Thymus (tissue), 11 donors: ENCODE results near the gene SPATA13. TPM values are rescaled to one million over a fixed set of nuclear protein-coding genes. Genes with fewer than 3 reads are reported as not detected.
"Not testable (repeated sequence)": the region's sequence is repeated elsewhere in the genome, so short reads cannot be mapped to it uniquely, and the experiment has no call there.

ENCODE experiments used
- DNase-seq, 9 donors: peaks; one replicate each; pipeline ENCODE4 v3.0.0-alpha.2; 2013; ENCODE audit warnings: low spot score in 9 of 9, low read depth in 6 of 9, missing footprints in 1 of 9
- H3K27ac ChIP-seq, 2 donors: one replicate each; pipeline ENCODE4 v1.5.1; 2013; ENCODE audit warnings: control low read depth in 1 of 2, low read depth in 1 of 2, low read length in 1 of 2, mild to moderate bottlenecking in 1 of 2, moderate library complexity in 1 of 2
- H3K27me3 ChIP-seq, 2 donors: one replicate each; pipeline ENCODE4 v1.5.1; 2013; ENCODE audit warnings: low read length in 1 of 2; ENCODE audit not compliant: control insufficient read depth in 2 of 2, insufficient read depth in 1 of 2
- H3K36me3 ChIP-seq, 2 donors: one replicate each; pipeline ENCODE4 v1.5.1; 2013; ENCODE audit warnings: low read length in 1 of 2, mild to moderate bottlenecking in 1 of 2, moderate library complexity in 1 of 2; ENCODE audit not compliant: control insufficient read depth in 2 of 2, insufficient read depth in 2 of 2
- H3K4me1 ChIP-seq, 2 donors: one replicate each; pipeline ENCODE4 v1.5.1; 2013; ENCODE audit warnings: low read length in 2 of 2; ENCODE audit not compliant: control insufficient read depth in 2 of 2, insufficient read depth in 2 of 2
- H3K4me3 ChIP-seq, 2 donors: one replicate each; pipeline ENCODE4 v1.5.1; 2013; ENCODE audit warnings: low read length in 2 of 2, control low read depth in 1 of 2, mild to moderate bottlenecking in 1 of 2
- H3K9me3 ChIP-seq, 2 donors: one replicate each; pipeline ENCODE4 v1.5.1; 2013; ENCODE audit warnings: low read length in 1 of 2, mild to moderate bottlenecking in 1 of 2; ENCODE audit not compliant: control insufficient read depth in 2 of 2, insufficient read depth in 1 of 2
- WGBS: extraction: QIAGEN DNeasy Blood & Tissue Kit; methylation state at CpG from one replicate; pipeline ENCODE4 v1.1.7; 2013; 5-methylcytosine and 5-hydroxymethylcytosine counted together
- polyA plus RNA-seq: library from polyadenylated mRNA; stranded (reverse); fragments of 200-250 nt; gene quantifications from one replicate; pipeline ENCODE4 v1.2.3, GENCODE V29; 2013
- total RNA-seq: library from RNA; stranded (reverse); fragments of 120-200 nt; gene quantifications from one replicate; pipeline ENCODE4 v1.2.4, GENCODE V29; 2013
- donor health status: healthy.

Gene SPATA13
- total and polyA plus RNA-seq, 2 donors = 17.0 to 18.7 TPM

DNA sequence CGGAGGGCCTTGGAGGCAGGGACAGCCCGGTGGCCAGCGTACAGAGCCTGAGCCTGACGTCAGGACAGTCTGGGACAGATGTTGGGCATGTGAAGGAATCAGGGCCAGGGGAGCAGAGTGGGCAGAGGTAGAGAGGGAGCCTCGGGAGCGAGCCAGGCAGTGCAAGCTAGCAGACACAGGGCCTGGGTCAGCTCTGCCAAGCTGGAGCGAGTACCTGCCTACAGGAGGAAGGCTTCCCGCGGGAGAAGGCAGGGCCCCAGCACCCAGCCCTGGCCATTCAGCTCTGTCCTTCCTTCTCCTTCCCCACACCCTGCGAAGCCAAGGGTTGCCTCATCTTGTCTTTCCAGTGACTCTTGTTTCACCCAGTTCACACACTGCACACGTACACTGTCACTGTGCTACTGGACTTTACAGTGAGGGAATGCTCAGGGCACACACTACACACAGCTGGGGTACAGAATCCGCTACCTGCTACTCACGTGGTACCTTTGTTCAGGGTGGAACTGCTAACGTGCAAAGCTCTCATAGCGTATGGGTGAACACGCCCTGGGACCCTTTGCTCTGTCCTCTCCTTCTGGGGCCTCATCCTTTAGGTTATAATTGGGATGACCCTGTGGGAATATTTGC, 139.1 kb downstream of the SPATA13 start:
- Histone ChIP-seq H3K36me3 (peaks cover 64 to 90% of the 10 kb centered on the region in 2 donors), H3K4me3 (no peak overlapping the region), H3K4me1 (no peaks in the 10 kb centered on the region), H3K27me3 (no peaks in the 10 kb centered on the region), H3K9me3 (no peaks in the 10 kb centered on the region), H3K27ac (no peak overlapping the region)
- WGBS = 97% methylated on average over 16 of the region's 16 CpGs
- no peak for DNase-seq

DNA sequence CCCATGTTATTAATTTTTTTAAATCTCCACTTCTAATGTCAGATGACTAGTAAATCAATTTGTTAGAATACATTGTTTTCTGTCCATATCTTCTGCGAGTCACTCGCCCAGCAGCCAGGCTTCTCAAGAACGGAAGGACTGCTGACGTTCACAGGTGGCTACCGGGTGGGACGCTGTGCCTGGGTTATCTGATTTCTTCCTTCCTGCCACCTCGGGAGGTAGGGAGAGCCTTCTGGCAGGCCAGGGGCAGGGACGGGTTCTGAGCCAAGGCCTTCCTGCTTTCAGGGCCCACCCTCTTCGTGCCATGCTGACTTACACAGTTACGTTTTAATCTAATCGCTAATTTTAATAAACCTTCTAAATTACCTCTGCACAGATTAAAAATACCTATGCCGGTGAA, 140.9 kb downstream of the SPATA13 start:
- Histone ChIP-seq H3K9me3 (no peaks in the 10 kb centered on the region), H3K4me3 (no peak overlapping the region), H3K36me3 (peaks cover 63 to 78% of the 10 kb centered on the region in 2 donors), H3K27ac (no peak overlapping the region), H3K27me3 (no peaks in the 10 kb centered on the region), H3K4me1 (no peaks in the 10 kb centered on the region)
- WGBS = 94% methylated on average over 12 of the region's 12 CpGs
- DNase-seq = no peak

DNA sequence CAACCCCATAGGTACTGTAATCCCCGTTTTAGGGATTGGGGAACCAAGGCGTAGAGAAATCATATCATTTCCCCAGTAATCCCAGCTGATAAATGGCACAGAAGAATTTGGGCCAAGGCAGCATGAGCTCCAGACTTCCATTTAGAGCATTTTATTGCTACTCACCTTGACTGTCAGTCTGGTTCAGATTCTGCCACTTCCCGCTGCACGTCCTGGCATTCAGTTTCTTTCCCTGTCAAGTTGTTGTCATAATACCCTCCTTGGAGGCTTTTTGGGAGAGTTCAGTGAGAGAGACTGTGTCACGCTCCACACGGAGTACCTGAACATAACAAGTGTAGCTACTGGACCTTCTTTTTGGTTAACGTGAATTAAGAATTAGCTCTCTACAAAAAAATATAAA, 141.4 kb downstream of the SPATA13 start:
- Histone ChIP-seq H3K4me1 (no peaks in the 10 kb centered on the region), H3K36me3 (peaks cover 59 to 74% of the 10 kb centered on the region in 2 donors), H3K9me3 (no peaks in the 10 kb centered on the region), H3K27ac (no peak overlapping the region), H3K27me3 (no peaks in the 10 kb centered on the region), H3K4me3 (no peak overlapping the region)
- 91% methylated on average over 7 of the region's 7 CpGs for WGBS
- no peak for DNase-seq

DNA sequence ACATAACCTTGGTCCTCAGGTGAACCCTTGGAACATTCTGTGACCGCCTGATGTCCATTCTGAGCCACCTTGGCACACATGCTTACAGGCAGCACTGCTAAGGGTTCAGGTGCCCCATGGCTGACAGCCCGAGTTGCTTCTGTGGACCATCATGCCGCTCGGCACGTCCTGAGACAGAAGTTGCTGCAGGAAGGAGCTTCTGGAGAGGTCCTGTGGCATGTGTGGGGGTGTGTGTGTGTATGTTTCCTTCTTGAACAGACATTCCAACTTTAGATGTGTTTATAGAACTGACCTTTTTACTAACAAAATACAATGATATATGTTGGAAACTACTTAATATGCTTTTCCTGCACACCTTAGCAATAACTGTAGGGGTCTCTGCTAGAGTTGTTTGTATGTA, 144.1 kb downstream of the SPATA13 start:
- H3K4me3 ChIP-seq = no peak overlapping the region
- peaks cover 32 to 48% of the 10 kb centered on the region in 2 donors for H3K36me3 ChIP-seq
- WGBS = 98% methylated on average over 5 of the region's 5 CpGs
- H3K9me3 ChIP-seq = no peaks in the 10 kb centered on the region
- no peak overlapping the region for H3K27ac ChIP-seq
- H3K4me1 ChIP-seq = no peaks in the 10 kb centered on the region
- H3K27me3 ChIP-seq = no peaks in the 10 kb centered on the region
- no peak for DNase-seq

DNA sequence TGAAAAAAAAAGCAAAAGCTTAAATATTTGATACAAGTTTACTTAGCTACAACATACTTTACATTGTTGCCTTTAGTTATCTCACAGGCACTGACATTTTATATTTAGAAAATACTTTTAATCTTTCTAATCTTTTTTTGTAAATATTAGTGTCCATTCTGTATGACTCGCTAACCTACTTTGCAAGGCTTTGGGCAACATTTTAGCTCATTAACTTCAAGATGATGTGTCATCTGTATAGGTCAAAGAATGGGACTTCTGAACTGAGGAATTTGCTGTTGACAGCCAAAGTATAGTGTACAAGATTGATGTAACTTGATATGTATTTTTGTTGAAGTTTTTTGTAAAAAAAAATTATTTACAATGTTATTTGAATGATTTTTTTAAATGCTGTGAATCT, 146.1 kb downstream of the SPATA13 start:
- no peaks in the 10 kb centered on the region for H3K4me1 ChIP-seq
- no peaks in the 10 kb centered on the region for H3K9me3 ChIP-seq
- H3K4me3 ChIP-seq = no peak overlapping the region
- H3K27me3 ChIP-seq = no peaks in the 10 kb centered on the region
- WGBS = 99% methylated on average over 1 of the region's 1 CpG
- DNase-seq = no peak
- H3K36me3 ChIP-seq = peaks cover 18 to 28% of the 10 kb centered on the region in 2 donors
- H3K27ac ChIP-seq = no peak overlapping the region

DNA sequence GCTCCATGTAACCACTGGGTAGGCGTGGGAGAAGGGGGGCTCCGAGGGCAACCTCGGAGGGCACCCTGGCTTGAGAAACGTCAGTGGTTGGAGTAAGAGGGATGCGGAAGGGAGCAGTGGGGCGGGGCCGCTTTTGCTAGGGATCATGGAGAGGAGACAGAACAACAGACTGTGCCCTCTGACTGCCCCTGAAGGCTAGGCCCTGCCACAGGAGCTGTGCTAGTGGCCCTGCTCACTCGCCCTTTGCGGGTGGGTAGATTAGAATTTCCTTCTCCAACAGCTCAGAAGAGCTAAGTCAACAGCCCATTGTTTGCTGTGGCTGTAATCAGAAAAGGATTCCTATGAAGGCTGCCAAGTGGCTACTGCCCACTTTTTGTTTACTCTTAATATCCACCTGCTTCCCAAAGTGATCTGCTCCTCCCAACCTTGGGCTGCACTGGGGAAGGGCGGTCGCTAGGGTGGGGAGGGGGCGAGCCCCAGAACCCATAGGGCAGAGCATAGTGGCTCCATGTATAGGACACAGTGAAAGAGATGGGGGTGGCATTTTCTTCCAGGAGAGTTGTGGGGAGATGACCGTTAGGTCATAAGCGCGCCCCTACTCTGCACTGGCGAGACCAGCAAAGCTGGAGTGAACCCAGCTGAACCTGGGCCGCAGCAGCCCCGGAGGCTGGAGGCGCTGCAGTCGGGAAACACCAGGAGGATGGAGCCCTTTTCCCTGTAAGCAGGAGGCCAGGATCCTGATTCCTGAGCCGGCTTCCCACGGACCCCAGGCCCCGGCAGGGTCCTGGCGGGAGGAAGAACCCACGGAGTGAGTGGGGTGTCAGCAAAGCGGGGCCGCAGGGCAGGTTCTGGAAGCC, 146.9 kb downstream of the SPATA13 start:
- H3K27me3 ChIP-seq = no peaks in the 10 kb centered on the region
- no peak overlapping the region for H3K4me3 ChIP-seq
- no peaks in the 10 kb centered on the region for H3K4me1 ChIP-seq
- H3K9me3 ChIP-seq = no peaks in the 10 kb centered on the region
- peaks cover 16 to 21% of the 10 kb centered on the region in 2 donors for H3K36me3 ChIP-seq
- no peak for DNase-seq
- H3K27ac ChIP-seq = no peak overlapping the region
- 93% methylated on average over 27 of the region's 27 CpGs for WGBS

DNA sequence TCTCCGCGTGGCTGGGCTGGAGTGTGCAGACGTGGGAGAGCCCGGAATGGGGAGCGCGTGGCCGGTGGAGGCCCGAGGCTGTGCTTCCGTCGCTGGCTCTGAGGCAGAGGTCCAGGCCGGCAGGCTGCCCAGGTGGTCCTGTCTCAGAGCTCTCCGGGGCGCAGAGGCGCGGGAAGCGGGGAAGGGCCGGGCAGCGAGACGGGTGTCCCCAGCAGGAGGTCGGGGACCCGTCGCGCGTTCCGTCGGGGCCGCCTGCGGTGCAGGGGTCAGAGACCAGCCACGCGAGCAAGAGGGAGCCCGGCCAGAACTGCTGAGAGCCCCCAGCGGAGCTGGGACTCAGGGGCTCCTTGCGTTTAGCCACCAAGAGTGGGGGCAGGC, 147.5 kb downstream of the SPATA13 start:
- DNase-seq = no peak
- Histone ChIP-seq H3K4me1 (no peaks in the 10 kb centered on the region), H3K27me3 (no peaks in the 10 kb centered on the region), H3K27ac (peak overlapping the region in 1 of 2 donors; percentile 31), H3K9me3 (no peaks in the 10 kb centered on the region), H3K4me3 (no peak overlapping the region), H3K36me3 (peaks cover 10 to 16% of the 10 kb centered on the region in 2 donors)
- WGBS = 78% methylated on average over 33 of the region's 33 CpGs

DNA sequence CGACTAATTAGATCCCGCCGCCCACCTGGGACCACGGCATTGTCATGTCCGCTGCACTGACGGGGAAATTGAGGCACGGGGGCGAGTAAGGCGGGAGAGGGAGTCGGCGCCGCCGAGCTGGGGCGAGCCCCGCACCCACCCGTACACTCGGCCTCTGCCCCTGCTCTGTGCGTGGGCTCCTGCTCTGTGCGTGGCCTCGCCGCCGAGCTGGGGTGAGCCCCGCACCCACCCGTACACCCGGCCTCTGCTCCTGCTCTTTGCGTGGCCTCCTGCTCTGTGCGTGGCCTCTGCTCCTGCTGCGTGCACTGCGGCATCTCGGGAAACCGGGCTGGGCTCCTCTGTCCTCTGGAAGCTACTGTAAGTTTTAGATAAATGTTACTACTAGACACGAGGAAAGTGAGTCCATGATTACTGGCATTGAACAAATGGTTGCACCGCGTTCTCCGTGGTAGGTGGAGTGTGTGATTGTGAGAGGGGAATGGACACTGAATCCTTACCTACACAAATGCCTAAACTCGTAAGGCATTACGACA, 148.0 kb downstream of the SPATA13 start:
- no peaks in the 10 kb centered on the region for H3K4me1 ChIP-seq
- no peak overlapping the region for H3K4me3 ChIP-seq
- H3K27ac ChIP-seq = no peak overlapping the region
- DNase-seq = no peak
- H3K27me3 ChIP-seq = no peaks in the 10 kb centered on the region
- peaks cover 5 to 11% of the 10 kb centered on the region in 2 donors for H3K36me3 ChIP-seq
- H3K9me3 ChIP-seq = no peaks in the 10 kb centered on the region
- 89% methylated on average over 37 of the region's 37 CpGs for WGBS

DNA sequence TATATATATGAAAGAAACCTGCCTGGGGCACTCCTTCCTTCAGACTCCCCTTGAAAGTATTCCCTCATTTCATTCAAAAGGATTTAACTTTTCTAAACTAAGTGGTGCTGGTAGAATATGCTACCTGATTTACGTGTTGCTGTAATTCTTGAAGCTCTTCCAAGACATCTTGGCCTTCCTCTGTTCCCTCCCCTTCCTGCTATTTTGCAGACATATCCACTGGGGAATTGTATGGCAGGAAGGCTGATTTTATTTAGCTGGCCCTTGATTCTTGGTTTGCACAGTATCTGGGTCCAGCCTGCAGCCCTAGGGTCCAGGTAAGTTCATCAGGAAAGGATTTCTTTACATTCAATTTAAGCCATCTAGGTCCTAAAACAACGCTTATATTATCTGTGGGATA, 148.8 kb downstream of the SPATA13 start, which contains the start of gene C1QTNF9:
Gene C1QTNF9, plus strand, starts transcription at position 281 of the 400 bp plus-strand sequence. CDS start 6,424 bp downstream, outside the sequence.
- not testable (repeated sequence) for H3K27me3 ChIP-seq, H3K4me1 ChIP-seq, H3K27ac ChIP-seq, H3K36me3 ChIP-seq, DNase-seq, H3K9me3 ChIP-seq, H3K4me3 ChIP-seq
- WGBS = 98% methylated on average over 2 of the region's 2 CpGs
